Endothelial cell (in vitro differentiated cells): Measurements from ENCODE around the gene TELO2. TPM values are rescaled to one million over a fixed set of nuclear protein-coding genes. Genes with fewer than 3 reads are reported as not detected.

Experiments used
- DNase-seq: peaks from one replicate; pipeline ENCODE4 v3.0.0; 2021; ENCODE audit warnings: low spot score
- H3K27ac Mint-ChIP-seq: one replicate; pipeline ENCODE4 v1.8.0; 2021; ENCODE audit warnings: mixed read lengths, inconsistent platforms; ENCODE audit not compliant: unreplicated experiment
- H3K27me3 Mint-ChIP-seq: one replicate; pipeline ENCODE4 v1.8.0; 2021; ENCODE audit warnings: mild to moderate bottlenecking, moderate library complexity, mixed read lengths, inconsistent platforms; ENCODE audit not compliant: unreplicated experiment
- H3K36me3 Mint-ChIP-seq: one replicate; pipeline ENCODE4 v1.8.0; 2021; ENCODE audit warnings: mild to moderate bottlenecking, low read depth, mixed read lengths, inconsistent platforms; ENCODE audit not compliant: unreplicated experiment
- H3K4me1 Mint-ChIP-seq: one replicate; pipeline ENCODE4 v1.8.0; 2021; ENCODE audit warnings: mild to moderate bottlenecking, mixed read lengths, inconsistent platforms; ENCODE audit not compliant: unreplicated experiment
- H3K4me3 Mint-ChIP-seq: one replicate; pipeline ENCODE4 v1.8.0; 2021; ENCODE audit warnings: mild to moderate bottlenecking, mixed read lengths, inconsistent platforms; ENCODE audit not compliant: unreplicated experiment
- H3K9me3 Mint-ChIP-seq: one replicate; pipeline ENCODE4 v1.8.0; 2021; ENCODE audit warnings: mixed read lengths, inconsistent platforms; ENCODE audit not compliant: unreplicated experiment
- CTCF ChIP-seq: fragments of 200-600 bp; sonication (generic); IDR thresholded peaks from one replicate; pipeline ENCODE4 v1.5.0; 2021; ENCODE audit warnings: antibody characterized with exemption; ENCODE audit not compliant: unreplicated experiment
- total RNA-seq: library from RNA; stranded (reverse); fragmentation: NEBNext Ultra II Directional; extraction: Animal tissue kit (Norgen Biotek cat#: 25700); gene quantifications from one replicate; pipeline ENCODE4 v1.2.1, GENCODE V29; 2021; ENCODE audit not compliant: unreplicated experiment

The TELO2 gene
- total RNA-seq, 1 donor from 2014 or later, result 64.5 TPM

- Mint-ChIP-seq H3K27ac (no peak overlapping the region), H3K9me3 (no peaks in the 10 kb centered on the region), H3K4me3 (no peak overlapping the region), H3K4me1 (no peaks in the 10 kb centered on the region), H3K27me3 (peaks cover 9% of the 10 kb centered on the region), H3K36me3 (peaks cover 9% of the 10 kb centered on the region)
- no peak for TF ChIP-seq CTCF
- DNase-seq, result no peak
Observed at GRCh38 chr16:1453316-1453715, 39.8 kb upstream of the TELO2 start.

- Mint-ChIP-seq H3K4me1 (no peaks in the 10 kb centered on the region), H3K9me3 (no peaks in the 10 kb centered on the region), H3K4me3 (no peak overlapping the region), H3K27me3 (peaks cover 2% of the 10 kb centered on the region), H3K27ac (no peak overlapping the region), H3K36me3 (peaks cover 9% of the 10 kb centered on the region)
- TF ChIP-seq CTCF, result no peak
- DNase-seq, result no peak
Observed at GRCh38 chr16:1454561-1454960, 38.6 kb upstream of the TELO2 start.

GRCh38 chr16:1455190-1456171 lies 37.7 kb upstream of the TELO2 start:
- no peak overlapping the region for H3K4me3 Mint-ChIP-seq
- no peaks in the 10 kb centered on the region for H3K9me3 Mint-ChIP-seq
- TF ChIP-seq CTCF, result no peak
- DNase-seq, result no peak
- peaks cover 2% of the 10 kb centered on the region for H3K27me3 Mint-ChIP-seq
- no peaks in the 10 kb centered on the region for H3K4me1 Mint-ChIP-seq
- H3K36me3 Mint-ChIP-seq, result peaks cover 9% of the 10 kb centered on the region
- H3K27ac Mint-ChIP-seq, result no peak overlapping the region

GRCh38 chr16:1456951-1457350 lies 36.2 kb upstream of the TELO2 start:
- Mint-ChIP-seq H3K4me1 (no peaks in the 10 kb centered on the region), H3K36me3 (peaks cover 3% of the 10 kb centered on the region), H3K27me3 (peaks cover 5% of the 10 kb centered on the region), H3K9me3 (no peaks in the 10 kb centered on the region), H3K27ac (no peak overlapping the region), H3K4me3 (no peak overlapping the region)
- no peak for TF ChIP-seq CTCF
- no peak for DNase-seq
